Nephron progenitor cell (in vitro differentiated cells): Measurements from ENCODE around the gene CEP41.

Experiments
- DNase-seq: peaks from one replicate; pipeline ENCODE4 v3.0.0; 2021
- H3K27ac Mint-ChIP-seq: 2 replicates; pipeline ENCODE4 v1.8.0; 2021; ENCODE audit warnings: mild to moderate bottlenecking, moderate library complexity, mixed read lengths
- H3K27me3 Mint-ChIP-seq: 2 replicates; pipeline ENCODE4 v1.8.0; 2021; ENCODE audit warnings: mild to moderate bottlenecking, low read depth, mixed read lengths; ENCODE audit not compliant: poor library complexity
- H3K36me3 Mint-ChIP-seq: 2 replicates; pipeline ENCODE4 v1.8.0; 2021; ENCODE audit warnings: low read depth, mixed read lengths
- H3K4me1 Mint-ChIP-seq: 2 replicates; pipeline ENCODE4 v1.8.0; 2021; ENCODE audit warnings: mixed read lengths
- H3K4me3 Mint-ChIP-seq: 2 replicates; pipeline ENCODE4 v1.8.0; 2021; ENCODE audit warnings: mild to moderate bottlenecking, moderate library complexity, mixed read lengths
- H3K9me3 Mint-ChIP-seq: 2 replicates; pipeline ENCODE4 v1.8.0; 2021; ENCODE audit warnings: mild to moderate bottlenecking, moderate library complexity, mixed read lengths
- TF ChIP-seq, protein P1 (sequence below): fragments of 200-600 bp; sonication (generic); IDR thresholded peaks from 2 replicates; pipeline ENCODE4 v1.5.0; 2021; ENCODE audit warnings: antibody characterized with exemption

The CEP41 gene

GRCh38 chr7:130350945-130351790, 89.6 kb downstream of the CEP41 start:
- Mint-ChIP-seq H3K27me3 (no peaks in the 10 kb centered on the region), H3K36me3 (no peaks in the 10 kb centered on the region), H3K27ac (peak overlapping the region; percentile 98), H3K9me3 (no peaks in the 10 kb centered on the region), H3K4me1 (peaks cover 72% of the 10 kb centered on the region), H3K4me3 (peak overlapping the region; percentile 5)
- TF ChIP-seq, protein P1, sequence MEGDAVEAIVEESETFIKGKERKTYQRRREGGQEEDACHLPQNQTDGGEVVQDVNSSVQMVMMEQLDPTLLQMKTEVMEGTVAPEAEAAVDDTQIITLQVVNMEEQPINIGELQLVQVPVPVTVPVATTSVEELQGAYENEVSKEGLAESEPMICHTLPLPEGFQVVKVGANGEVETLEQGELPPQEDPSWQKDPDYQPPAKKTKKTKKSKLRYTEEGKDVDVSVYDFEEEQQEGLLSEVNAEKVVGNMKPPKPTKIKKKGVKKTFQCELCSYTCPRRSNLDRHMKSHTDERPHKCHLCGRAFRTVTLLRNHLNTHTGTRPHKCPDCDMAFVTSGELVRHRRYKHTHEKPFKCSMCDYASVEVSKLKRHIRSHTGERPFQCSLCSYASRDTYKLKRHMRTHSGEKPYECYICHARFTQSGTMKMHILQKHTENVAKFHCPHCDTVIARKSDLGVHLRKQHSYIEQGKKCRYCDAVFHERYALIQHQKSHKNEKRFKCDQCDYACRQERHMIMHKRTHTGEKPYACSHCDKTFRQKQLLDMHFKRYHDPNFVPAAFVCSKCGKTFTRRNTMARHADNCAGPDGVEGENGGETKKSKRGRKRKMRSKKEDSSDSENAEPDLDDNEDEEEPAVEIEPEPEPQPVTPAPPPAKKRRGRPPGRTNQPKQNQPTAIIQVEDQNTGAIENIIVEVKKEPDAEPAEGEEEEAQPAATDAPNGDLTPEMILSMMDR = no peak
- peak; percentile 35 for DNase-seq

DNA sequence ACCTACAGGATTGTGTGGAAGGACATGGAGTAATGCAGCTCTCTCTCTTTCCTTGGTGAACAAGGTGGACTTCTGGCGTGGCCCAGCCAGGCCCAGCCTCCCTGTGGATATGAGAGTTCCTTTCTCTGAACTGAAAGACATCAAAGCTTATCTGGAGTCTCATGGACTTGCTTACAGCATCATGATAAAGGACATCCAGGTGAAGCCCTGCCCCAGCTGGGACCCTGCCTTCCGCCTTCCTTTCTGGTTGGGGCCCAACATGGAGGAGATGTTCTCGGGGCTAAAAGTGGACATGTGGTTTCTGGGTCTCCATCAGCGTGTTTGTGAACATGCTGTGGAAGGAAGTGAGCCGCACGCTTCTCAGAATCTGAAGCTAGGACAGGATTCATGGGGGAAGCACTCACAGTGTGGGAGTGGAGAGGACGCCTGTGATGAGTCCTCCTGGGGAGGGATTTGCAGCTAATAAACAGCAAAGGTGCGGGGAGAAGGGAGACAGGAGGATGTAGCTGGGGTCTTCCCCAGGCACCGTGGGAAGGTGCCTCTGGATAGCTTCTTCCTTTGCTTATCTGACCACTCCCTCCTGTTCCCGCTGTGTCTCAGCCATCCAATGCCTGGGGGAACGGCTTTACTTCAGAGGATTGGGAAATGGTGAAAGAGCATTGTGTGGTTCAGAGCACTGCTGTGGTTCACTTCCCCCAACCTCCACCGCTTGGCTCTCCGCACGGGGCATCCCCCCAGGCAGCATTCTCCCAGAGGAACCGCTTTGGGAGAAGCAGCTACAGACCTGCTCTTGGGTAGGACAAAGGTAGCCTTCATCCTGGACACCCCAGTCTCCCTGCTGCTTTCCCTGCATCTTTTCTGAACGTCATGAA, 90.7 kb downstream of the CEP41 start:
- Mint-ChIP-seq H3K4me3 (peak overlapping the region; percentile 28), H3K4me1 (peaks cover 72% of the 10 kb centered on the region), H3K27ac (peak overlapping the region; percentile 98), H3K27me3 (no peaks in the 10 kb centered on the region), H3K9me3 (no peaks in the 10 kb centered on the region), H3K36me3 (no peaks in the 10 kb centered on the region)
- DNase-seq = no peak
- TF ChIP-seq, protein P1 = no peak

GRCh38 chr7:130346941-130347340, 93.9 kb downstream of the CEP41 start:
- Mint-ChIP-seq H3K4me1 (peaks cover 47% of the 10 kb centered on the region), H3K9me3 (peaks cover 9% of the 10 kb centered on the region), H3K36me3 (peaks cover 6% of the 10 kb centered on the region), H3K4me3 (no peak overlapping the region), H3K27ac (no peak overlapping the region), H3K27me3 (no peaks in the 10 kb centered on the region)
- DNase-seq = no peak
- TF ChIP-seq, protein P1 = no peak

- Mint-ChIP-seq H3K27ac (no peak overlapping the region), H3K4me1 (peaks cover 41% of the 10 kb centered on the region)
These were observed 94.5 kb downstream of the CEP41 start for GRCh38 chr7:130346177-130346905.

DNA sequence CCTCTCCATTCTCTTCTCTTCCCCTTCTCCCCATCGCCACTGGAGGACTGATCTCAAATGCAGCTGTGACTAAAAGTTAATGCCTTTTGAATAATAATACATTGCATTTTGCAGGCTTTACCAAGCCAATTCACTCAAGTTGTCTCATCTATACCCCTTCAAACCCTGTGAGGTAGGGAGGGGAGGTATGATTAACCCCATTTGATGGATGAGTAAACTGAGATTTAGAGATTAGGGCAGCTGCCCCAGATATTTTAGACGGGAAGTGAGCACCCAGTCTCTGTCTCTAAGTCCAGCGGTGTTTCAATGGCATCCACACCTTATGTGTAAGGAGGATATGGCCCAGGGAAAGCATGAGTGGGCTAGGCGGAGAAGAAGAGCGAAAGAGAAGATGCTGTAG, 95.1 kb downstream of the CEP41 start:
- DNase-seq = no peak
- Mint-ChIP-seq H3K9me3 (peaks cover 15% of the 10 kb centered on the region), H3K36me3 (peaks cover 6% of the 10 kb centered on the region), H3K27me3 (no peaks in the 10 kb centered on the region), H3K27ac (peak overlapping the region; percentile 26), H3K4me1 (peaks cover 35% of the 10 kb centered on the region), H3K4me3 (no peak overlapping the region)
- TF ChIP-seq, protein P1 = no peak

More at GRCh38 chr7:130346177-130346905, 94.5 kb downstream of the CEP41 start:
- Mint-ChIP-seq H3K4me3 (no peak overlapping the region), H3K9me3 (peaks cover 15% of the 10 kb centered on the region), H3K27me3 (no peaks in the 10 kb centered on the region), H3K36me3 (peaks cover 6% of the 10 kb centered on the region)
- TF ChIP-seq, protein P1 = no peak
- DNase-seq = no peak
